H1 (cell line): Measurements from ENCODE around the gene TFF2. TPM values are rescaled to one million over a fixed set of nuclear protein-coding genes. Genes with fewer than 3 reads are reported as not detected.

Source experiments
- CTCF ChIA-PET: fragments of 300-600 bp; sonication (Branson Sonifier 250); formaldehyde crosslinking; loops from one replicate; lab custom pipeline; 2021; ENCODE audit not compliant: partially characterized antibody; lab: Charles Lee
- POLR2A ChIA-PET: fragments of 300-600 bp; sonication (Branson Sonifier 250); formaldehyde crosslinking; loops from one replicate; lab custom pipeline; 2021; ENCODE audit warnings: inconsistent platforms; ENCODE audit not compliant: partially characterized antibody; lab: Charles Lee
- DNase-seq, 2 experiments: peaks; one replicate each; pipeline versions ENCODE4 v3.0.0 to v3.0.0-alpha.2; 2010 to 2022; ENCODE audit warnings: low spot score in 2 of 2, low read depth in 1 of 2, mixed read lengths in 1 of 2
- FAIRE-seq: peaks from 2 replicates; lab custom pipeline; 2011; peaks lifted over from hg19 to GRCh38; lab: Jason Lieb, UNC
- H2AFZ ChIP-seq: 2 replicates; pipeline ENCODE4 v1.8.1; 2012; ENCODE audit warnings: low read length, inconsistent platforms
- H2AK5ac ChIP-seq: 2 replicates; pipeline ENCODE4 v1.6.1; 2013; ENCODE audit warnings: low read depth, low read length
- H2BK120ac ChIP-seq: replicated peaks from 2 replicates; pipeline ENCODE3; 2013; ENCODE audit warnings: low read depth, low read length, inconsistent platforms
- H2BK12ac ChIP-seq: 2 replicates; pipeline ENCODE4 v1.6.1; 2013; ENCODE audit warnings: low read depth, low read length
- H2BK15ac ChIP-seq: 2 replicates; pipeline ENCODE4 v1.6.1; 2013; ENCODE audit warnings: low read length
- H2BK20ac ChIP-seq: 2 replicates; pipeline ENCODE4 v1.6.1; 2013; ENCODE audit warnings: low read length
- H2BK5ac ChIP-seq: 2 replicates; pipeline ENCODE4 v1.6.1; 2013; ENCODE audit warnings: low read depth, low read length
- H3K14ac ChIP-seq: 2 replicates; pipeline ENCODE4 v1.6.1; 2013; ENCODE audit warnings: inconsistent platforms; ENCODE audit not compliant: insufficient read length
- H3K18ac ChIP-seq: 2 replicates; pipeline ENCODE4 v1.6.1; 2013; ENCODE audit warnings: low read length; ENCODE audit errors: extremely low read depth
- H3K23ac ChIP-seq: 2 replicates; pipeline ENCODE4 v1.6.1; 2013; ENCODE audit warnings: inconsistent platforms; ENCODE audit not compliant: insufficient read length
- H3K23me2 ChIP-seq: 2 replicates; pipeline ENCODE4 v1.6.1; 2013; ENCODE audit warnings: low read depth, low read length
- H3K27ac ChIP-seq: 2 replicates; pipeline ENCODE4 v1.6.1; 2011; ENCODE audit warnings: low read depth, low read length, inconsistent platforms
- H3K27me3 ChIP-seq, 4 experiments: replicated peaks in 1 of 4; 1 replicate in 1 of 4; 2 replicates in 3 of 4; pipeline versions ENCODE4 v1.6.1 to v1.8.1; 2011 to 2013; ENCODE audit warnings: low read length in 3 of 4, mild to moderate bottlenecking in 3 of 4, inconsistent platforms in 2 of 4, mixed read lengths in 2 of 4, moderate library complexity in 1 of 4; ENCODE audit not compliant: control insufficient read depth in 3 of 4, insufficient read depth in 3 of 4; ENCODE audit errors: extremely low read depth in 1 of 4
- H3K36me3 ChIP-seq, 4 experiments: 2 replicates each; pipeline versions ENCODE4 v1.6.1 to v1.8.1; 2011 to 2013; ENCODE audit warnings: mild to moderate bottlenecking in 4 of 4, low read length in 3 of 4, moderate library complexity in 2 of 4, control low read depth in 1 of 4, inconsistent platforms in 1 of 4; ENCODE audit not compliant: insufficient read depth in 4 of 4, control insufficient read depth in 2 of 4
- H3K4ac ChIP-seq: replicated peaks from 2 replicates; pipeline ENCODE3; 2013; ENCODE audit warnings: low read length, low read depth, mixed read lengths, inconsistent platforms; ENCODE audit not compliant: insufficient read length
- H3K4me1 ChIP-seq, 4 experiments: replicated peaks in 1 of 4; 1 replicate in 1 of 4; 2 replicates in 3 of 4; pipeline versions ENCODE4 v1.6.1 to v1.8.1; 2011 to 2013; ENCODE audit warnings: low read length in 3 of 4, inconsistent platforms in 2 of 4, mixed read lengths in 1 of 4; ENCODE audit not compliant: insufficient read depth in 4 of 4, control insufficient read depth in 3 of 4
- H3K4me2 ChIP-seq, 2 experiments: 2 replicates each; pipeline versions ENCODE4 v1.6.1 to v1.8.1; 2011 to 2013; ENCODE audit warnings: low read depth in 2 of 2, low read length in 2 of 2, control low read depth in 1 of 2, inconsistent platforms in 1 of 2, mild to moderate bottlenecking in 1 of 2; ENCODE audit not compliant: insufficient read depth in 1 of 2
- H3K4me3 ChIP-seq, 4 experiments: fragments of 200-600, 300-600 bp in 1 of 4; sonication (generic), shearing (Covaris generic), sonication (Bioruptor Twin) in 1 of 4; 2 replicates each; pipeline versions ENCODE4 v1.5.1 to v1.8.1; 2011 to 2016; ENCODE audit warnings: low read length in 4 of 4, low read depth in 3 of 4, control low read depth in 2 of 4, inconsistent platforms in 2 of 4, mild to moderate bottlenecking in 2 of 4, mixed read lengths in 1 of 4, moderate library complexity in 1 of 4; ENCODE audit not compliant: insufficient read depth in 2 of 4; ENCODE audit errors: extremely low read depth in 1 of 4
- H3K56ac ChIP-seq: replicated peaks from 2 replicates; pipeline ENCODE3; 2013; ENCODE audit warnings: low read depth, mild to moderate bottlenecking, mixed read lengths, low read length, inconsistent platforms; ENCODE audit not compliant: insufficient read length
- H3K79me1 ChIP-seq: 2 replicates; pipeline ENCODE4 v1.6.1; 2013; ENCODE audit warnings: low read depth, low read length, control low read depth
- H3K79me2 ChIP-seq, 2 experiments: 2 replicates each; pipeline versions ENCODE4 v1.6.1 to v1.8.1; 2012 to 2013; ENCODE audit warnings: low read length in 2 of 2, mild to moderate bottlenecking in 2 of 2, inconsistent platforms in 1 of 2; ENCODE audit not compliant: insufficient read depth in 2 of 2, control insufficient read depth in 1 of 2
- H3K9ac ChIP-seq, 4 experiments: replicated peaks in 1 of 4; 1 replicate in 1 of 4; 2 replicates in 3 of 4; pipeline versions ENCODE4 v1.6.1 to v1.8.1; 2011 to 2013; ENCODE audit warnings: low read depth in 3 of 4, low read length in 3 of 4, control low read depth in 2 of 4, mild to moderate bottlenecking in 2 of 4, moderate library complexity in 2 of 4, inconsistent platforms in 1 of 4; ENCODE audit errors: extremely low read depth in 1 of 4
- H3K9me3 ChIP-seq, 2 experiments: 2 replicates each; pipeline versions ENCODE4 v1.6.1 to v1.8.1; 2012 to 2013; ENCODE audit warnings: mild to moderate bottlenecking in 2 of 2, moderate library complexity in 2 of 2, control low read depth in 1 of 2, inconsistent platforms in 1 of 2, low read depth in 1 of 2, low read length in 1 of 2, mixed read lengths in 1 of 2; ENCODE audit not compliant: insufficient read depth in 2 of 2
- H4K20me1 ChIP-seq, 2 experiments: replicated peaks in 1 of 2; 2 replicates each; pipeline versions ENCODE3 to v1.8.1; 2011 to 2013; ENCODE audit warnings: inconsistent platforms in 2 of 2, low read length in 2 of 2, mild to moderate bottlenecking in 1 of 2; ENCODE audit not compliant: insufficient read depth in 2 of 2, control insufficient read depth in 1 of 2
- H4K5ac ChIP-seq: 2 replicates; pipeline ENCODE4 v1.6.1; 2013; ENCODE audit warnings: low read length, low read depth, mixed read lengths, inconsistent platforms; ENCODE audit not compliant: insufficient read length
- H4K8ac ChIP-seq: 2 replicates; pipeline ENCODE4 v1.8.0; 2013; ENCODE audit warnings: mild to moderate bottlenecking, moderate library complexity, low read length, inconsistent platforms; ENCODE audit not compliant: insufficient read depth; ENCODE audit errors: extremely low read depth
- H4K91ac ChIP-seq: replicated peaks from 2 replicates; pipeline ENCODE3; 2013; ENCODE audit warnings: low read length, mixed read lengths, inconsistent platforms; ENCODE audit not compliant: insufficient read length
- EZH2 ChIP-seq: fragments of 200-600 bp; sonication (generic); IDR thresholded peaks from 2 replicates; pipeline ENCODE4 v1.7.1; 2012; ENCODE audit warnings: low read depth, mild to moderate bottlenecking, moderate library complexity, low read length, inconsistent platforms; ENCODE audit not compliant: severe bottlenecking
- WGBS, 2 experiments: shearing (Covaris generic) in 1 of 2; methylation state at CpG; one replicate each; pipeline versions ENCODE4 v1.1.6 to v1.1.7; 2013 to 2015; ENCODE audit warnings: low lambda C conversion rate in 2 of 2, mixed read lengths in 2 of 2, inconsistent platforms in 1 of 2, low coverage in 1 of 2, missing lambda C conversion rate in 1 of 2; ENCODE audit not compliant: insufficient replicate concordance in 2 of 2, insufficient coverage in 1 of 2, insufficient read length in 1 of 2; ENCODE audit errors: extremely low coverage in 1 of 2, missing lambda C conversion rate in 1 of 2; 5-methylcytosine and 5-hydroxymethylcytosine counted together
- polyA plus RNA-seq, 7 experiments: library from polyadenylated mRNA; depleted of rRNA in 3 of 7; stranded (reverse) in 5 of 7; unstranded in 2 of 7; fragments of >200 nt in 5 of 7; fragments of 200-250 nt in 2 of 7; gene quantifications; 1 replicate in 5 of 7; 2 replicates in 1 of 7; 4 replicates in 1 of 7; pipeline versions ENCODE4 v1.2.1 to v1.2.3, GENCODE V29; 2011 to 2013; ENCODE audit warnings: missing spikeins in 2 of 7, mixed read lengths in 2 of 7
- total RNA-seq: library from RNA; stranded (reverse); fragmentation: NEBNext Ultra II Directional; extraction: Animal tissue kit (Norgen Biotek cat#: 25700); gene quantifications from 2 replicates; pipeline ENCODE4 v1.2.1, GENCODE V29; 2021

TFF2 gene
- total and polyA plus RNA-seq, 2 of the 8 experiments (the other 6 are each of a cell fraction or from before 2014, with no cell fraction given): not detected

DNA sequence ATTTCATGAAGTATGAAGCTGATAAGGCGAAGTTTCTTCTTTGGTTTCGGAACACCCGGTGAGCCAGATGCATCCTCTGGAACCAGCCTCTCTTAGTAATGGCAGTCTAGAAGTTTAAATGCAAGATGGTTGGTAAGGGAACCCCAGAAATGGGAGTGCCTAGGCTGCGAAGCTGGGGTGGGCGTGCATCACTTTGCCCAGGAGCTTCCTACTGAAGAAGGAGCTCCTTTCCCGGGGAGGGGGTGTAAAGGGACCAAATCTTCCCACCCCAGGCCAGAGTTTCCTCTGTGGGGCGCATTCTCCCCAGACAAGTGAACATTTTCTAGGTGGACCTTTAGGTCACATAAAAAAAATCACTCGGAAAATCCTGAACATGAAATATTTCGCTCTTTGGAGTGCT, 4.4 kb downstream of the TFF2 start:
- no peak overlapping the region for H2AK5ac ChIP-seq
- no peak overlapping the region for H3K23ac ChIP-seq
- no peak for TF ChIP-seq EZH2
- H3K27me3 ChIP-seq: no peaks in the 10 kb centered on the region
- no peaks in the 10 kb centered on the region for H3K36me3 ChIP-seq
- FAIRE-seq (no peak), DNase-seq (no peak)
- no peaks in the 10 kb centered on the region for H3K79me2 ChIP-seq
- no peak overlapping the region for H4K8ac ChIP-seq
- H4K20me1 ChIP-seq: no peaks in the 10 kb centered on the region
- POLR2A ChIA-PET: no interaction called here
- H2BK20ac ChIP-seq: no peak overlapping the region
- H4K91ac ChIP-seq: no peak overlapping the region
- no peak overlapping the region for H2BK5ac ChIP-seq
- no peak overlapping the region for H3K18ac ChIP-seq
- no peaks in the 10 kb centered on the region for H3K9me3 ChIP-seq
- 86% methylated on average over 9 of the region's 9 CpGs; no CpG with 5 or more reads in 1 of the 2 experiments for WGBS, 2 experiments
- no peak overlapping the region for H3K4me3 ChIP-seq
- no peaks in the 10 kb centered on the region for H3K79me1 ChIP-seq
- CTCF ChIA-PET: interaction anchor here (0.8 to 3.4 kb wide), 6 partner anchors 9 to 221 kb away, joined by 3 to 22 read pairs (median 3); no protein-coding TSS in a partner anchor
- H2BK120ac ChIP-seq: no peak overlapping the region
- no peak overlapping the region for H2BK15ac ChIP-seq
- H3K9ac ChIP-seq: no peak overlapping the region
- H3K4me1 ChIP-seq: peaks cover 0 to 4% (median 0%) of the 10 kb centered on the region in 4 experiments; a peak in 2 of 7 replicates
- H3K23me2 ChIP-seq: no peaks in the 10 kb centered on the region
- no peak overlapping the region for H3K27ac ChIP-seq
- H3K4ac ChIP-seq: no peak overlapping the region
- no peak overlapping the region for H4K5ac ChIP-seq
- H2AFZ ChIP-seq: no peak overlapping the region
- H3K56ac ChIP-seq: no peak overlapping the region
- H3K4me2 ChIP-seq: no peak overlapping the region
- no peak overlapping the region for H3K14ac ChIP-seq
- no peak overlapping the region for H2BK12ac ChIP-seq
